PC-9 (cell line): ENCODE data around the gene HAX1. TPM values are rescaled to one million over a fixed set of nuclear protein-coding genes. Genes with fewer than 3 reads are reported as not detected.

Experiments
- BruUV-seq: library from RNA; stranded (reverse); fragments of 400-500 nt; replicated peaks from 2 replicates; lab custom pipeline; 2021; lab: Mats Ljungman, UMichigan
- CTCF ChIA-PET: fragments of 300-600 bp; sonication (Branson Sonifier 250); formaldehyde crosslinking; loops from one replicate; lab custom pipeline; 2022; ENCODE audit warnings: antibody characterized with exemption; lab: Charles Lee
- POLR2A ChIA-PET: fragments of 300-600 bp; sonication (Branson Sonifier 250); formaldehyde crosslinking; loops from one replicate; lab custom pipeline; 2022; ENCODE audit warnings: antibody characterized with exemption; ENCODE audit not compliant: unreplicated experiment; lab: Charles Lee
- DNase-seq, 2 experiments: peaks; one replicate each; pipeline versions ENCODE4 v3.0.0 to v3.0.0-alpha.2; 2015 to 2022; ENCODE audit warnings: mixed read lengths in 1 of 2
- H2AFZ ChIP-seq: fragments of 200-600 bp; sonication (generic); 2 replicates; pipeline ENCODE4 v1.8.1; 2017; ENCODE audit warnings: antibody characterized with exemption
- H3F3A ChIP-seq: fragments of 200-600 bp; sonication (generic); 2 replicates; pipeline ENCODE4 v1.8.1; 2017; ENCODE audit warnings: antibody characterized with exemption, mild to moderate bottlenecking, low read depth; ENCODE audit not compliant: insufficient read depth
- H3K27ac ChIP-seq: fragments of 200-600 bp; sonication (generic); 2 replicates; pipeline ENCODE4 v1.6.1; 2016; ENCODE audit warnings: mixed run types
- H3K27me3 ChIP-seq: fragments of 200-600 bp; sonication (generic); 2 replicates; pipeline ENCODE4 v1.6.1; 2016; ENCODE audit warnings: low read depth, mixed run types; ENCODE audit not compliant: insufficient read depth
- H3K36me3 ChIP-seq: fragments of 200-600 bp; sonication (generic); 2 replicates; pipeline ENCODE4 v1.6.1; 2016; ENCODE audit warnings: low read depth, mixed run types
- H3K4me1 ChIP-seq: fragments of 200-600 bp; sonication (generic); replicated peaks from 2 replicates; pipeline ENCODE4 v1.6.1; 2016; ENCODE audit warnings: mixed run types; ENCODE audit not compliant: insufficient read depth
- H3K4me2 ChIP-seq: fragments of 200-600 bp; sonication (generic); 2 replicates; pipeline ENCODE4 v1.6.1; 2017; ENCODE audit warnings: mixed run types
- H3K4me3 ChIP-seq: fragments of 200-600 bp; sonication (generic); 2 replicates; pipeline ENCODE4 v1.6.1; 2016; ENCODE audit warnings: mixed run types
- H3K79me2 ChIP-seq: fragments of 200-600 bp; sonication (generic); 2 replicates; pipeline ENCODE4 v1.6.1; 2017; ENCODE audit warnings: low read depth, mixed run types
- H3K9me2 ChIP-seq: fragments of 200-600 bp; sonication (generic); 2 replicates; pipeline ENCODE4 v1.8.1; 2017; ENCODE audit warnings: mild to moderate bottlenecking; ENCODE audit not compliant: insufficient read depth
- H3K9me3 ChIP-seq: fragments of 200-600 bp; sonication (generic); 2 replicates; pipeline ENCODE4 v1.8.1; 2016; ENCODE audit warnings: low read depth; ENCODE audit not compliant: insufficient read depth
- H4K20me1 ChIP-seq: fragments of 200-600 bp; sonication (generic); 2 replicates; pipeline ENCODE4 v1.8.1; 2017; ENCODE audit not compliant: insufficient read depth
- CTCF ChIP-seq: fragments of 200-600 bp; sonication (generic); conservative IDR thresholded peaks from 2 replicates; pipeline ENCODE4 v1.6.1; 2017; ENCODE audit warnings: mixed run types, antibody characterized with exemption, mild to moderate bottlenecking, moderate library complexity
- EZH2 ChIP-seq: fragments of 200-600 bp; sonication (generic); IDR thresholded peaks from 2 replicates; pipeline ENCODE4 v1.8.0; 2017; ENCODE audit warnings: antibody characterized with exemption, low read depth
- intact Hi-C: fragments of 100-400 bp; cut with micrococcal nuclease; formaldehyde crosslinking; loops from one replicate; pipeline ENCODE4 v1.10.0; 2022; ENCODE audit not compliant: unreplicated experiment
- total RNA-seq: library from RNA; stranded (reverse); gene quantifications from 2 replicates; pipeline ENCODE4 v1.2.3, GENCODE V29; 2021

The HAX1 gene
- total RNA-seq, 1 experiment from 2014 or later, result 92.3 TPM

- intact Hi-C loops, result no loop called here
- Histone ChIP-seq H3F3A (peaks cover 48% of the 10 kb centered on the region), H3K9me2 (no peaks in the 10 kb centered on the region), H3K9me3 (no peaks in the 10 kb centered on the region), H3K27me3 (no peaks in the 10 kb centered on the region), H3K4me1 (no peaks in the 10 kb centered on the region), H3K4me3 (no peak overlapping the region), H3K4me2 (no peak overlapping the region), H3K27ac (no peak overlapping the region), H3K79me2 (no peaks in the 10 kb centered on the region), H4K20me1 (no peaks in the 10 kb centered on the region; the same call in 1 of the 2 replicates), H2AFZ (no peak overlapping the region), H3K36me3 (peaks cover 39% of the 10 kb centered on the region)
- ChIA-PET CTCF (interaction anchor here (1.2 kb wide), 1 partner anchor 8 kb away, joined by 3 read pairs; no protein-coding TSS in a partner anchor), POLR2A (interaction anchor here (0.5 kb wide), 1 partner anchor 401 kb away, joined by 3 read pairs; no protein-coding TSS in a partner anchor)
- TF ChIP-seq CTCF, result no peak
- no peak for TF ChIP-seq EZH2
- BruUV-seq, result no TSS peak
- no peak for DNase-seq
Observed at GRCh38 chr1:154263465-154264332, 8.7 kb upstream of the HAX1 start.

GRCh38 chr1:154264454-154264853 is 8.0 kb upstream of the HAX1 start:
- DNase-seq, result no peak

GRCh38 chr1:154265586-154265985 is 6.8 kb upstream of the HAX1 start:
- H3F3A ChIP-seq, result peaks cover 49% of the 10 kb centered on the region
- H3K79me2 ChIP-seq, result no peaks in the 10 kb centered on the region
- H3K4me2 ChIP-seq, result no peak overlapping the region
- H3K9me3 ChIP-seq, result no peaks in the 10 kb centered on the region
- TF ChIP-seq CTCF (no peak), EZH2 (no peak)
- H3K27ac ChIP-seq, result no peak overlapping the region
- ChIA-PET CTCF (interaction anchor here (0.6 kb wide), 1 partner anchor 54 kb away, joined by 3 read pairs; no protein-coding TSS in a partner anchor), POLR2A (no interaction called here)
- no peaks in the 10 kb centered on the region for H3K9me2 ChIP-seq
- no TSS peak for BruUV-seq
- H3K4me3 ChIP-seq, result no peak overlapping the region
- no peaks in the 10 kb centered on the region for H3K4me1 ChIP-seq
- H2AFZ ChIP-seq, result no peak overlapping the region
- intact Hi-C loops, result no loop called here
- DNase-seq, result no peak
- peaks cover 24% of the 10 kb centered on the region for H3K36me3 ChIP-seq
- H3K27me3 ChIP-seq, result no peaks in the 10 kb centered on the region
- no peaks in the 10 kb centered on the region; the same call in 1 of the 2 replicates for H4K20me1 ChIP-seq

More at GRCh38 chr1:154264454-154264853, 8.0 kb upstream of the HAX1 start:
- Histone ChIP-seq H3K9me3 (no peaks in the 10 kb centered on the region), H3K9me2 (no peaks in the 10 kb centered on the region), H2AFZ (no peak overlapping the region), H3F3A (peaks cover 54% of the 10 kb centered on the region), H3K36me3 (peaks cover 34% of the 10 kb centered on the region), H3K27me3 (no peaks in the 10 kb centered on the region), H3K4me2 (no peak overlapping the region), H3K79me2 (no peaks in the 10 kb centered on the region), H3K4me1 (no peaks in the 10 kb centered on the region), H3K27ac (no peak overlapping the region), H3K4me3 (no peak overlapping the region), H4K20me1 (no peaks in the 10 kb centered on the region; the same call in 1 of the 2 replicates)
- intact Hi-C loops, result no loop called here
- POLR2A ChIA-PET, result no interaction called here
- CTCF ChIA-PET, result interaction anchor here (1.2 kb wide), 1 partner anchor 7 kb away, joined by 3 read pairs; no protein-coding TSS in a partner anchor
- no peak for TF ChIP-seq EZH2
- no peak for TF ChIP-seq CTCF
- no TSS peak for BruUV-seq
